NCI-H2196 treated with DMSO at 0.1 percent for 48 hours (cell line): ENCODE results near the gene NUS1.
"Not testable (repeated sequence)": the region's sequence is repeated elsewhere in the genome, so short reads cannot be mapped to it uniquely, and the experiment has no call there.

Experiments
- DNase-seq: peaks from one replicate; lab custom pipeline; 2025; ENCODE audit not compliant: unreplicated experiment; lab: John Stamatoyannopoulos, UW

Gene NUS1

DNA sequence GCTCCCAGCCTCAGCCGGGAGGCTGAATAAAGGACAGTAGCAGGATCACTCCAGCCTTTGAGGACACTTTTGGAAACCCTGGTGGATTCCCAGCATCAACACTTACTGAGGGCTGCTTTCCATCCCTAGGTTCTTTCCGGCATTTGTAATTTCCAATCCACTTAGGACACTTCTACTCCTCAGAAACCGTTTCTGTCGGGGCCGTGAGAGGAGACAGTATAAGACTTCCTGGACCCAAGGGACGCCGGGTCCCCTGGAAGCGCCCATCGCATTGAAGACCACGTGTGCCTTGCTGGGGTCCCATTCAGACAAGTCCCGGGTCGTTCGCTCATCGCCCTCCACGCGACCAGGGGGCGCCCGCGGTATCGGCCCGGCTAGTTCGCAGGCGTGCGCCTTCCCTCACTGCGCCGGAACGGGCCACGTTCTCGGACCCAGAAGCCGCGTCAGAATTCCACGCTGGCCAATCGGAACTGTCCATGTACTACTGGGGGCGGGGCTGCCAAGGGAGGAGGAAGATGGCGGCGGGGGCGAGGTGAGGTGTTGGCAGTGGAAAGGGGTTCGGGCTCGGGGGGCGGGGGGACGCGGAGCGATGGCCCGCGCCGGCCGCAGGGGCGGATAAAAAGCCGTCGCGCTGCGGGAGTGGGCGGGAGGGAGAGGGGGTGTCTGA is at the start of gene NUS1:
NUS1 (plus strand) TSS at position 479 of the 667 bp plus-strand sequence. CDS start 202 bp downstream, outside the sequence.
- DNase-seq: peak; percentile 90

- DNase-seq: no peak
Observed at GRCh38 chr6:117627533-117627932, 47.7 kb upstream of the NUS1 start.

DNA sequence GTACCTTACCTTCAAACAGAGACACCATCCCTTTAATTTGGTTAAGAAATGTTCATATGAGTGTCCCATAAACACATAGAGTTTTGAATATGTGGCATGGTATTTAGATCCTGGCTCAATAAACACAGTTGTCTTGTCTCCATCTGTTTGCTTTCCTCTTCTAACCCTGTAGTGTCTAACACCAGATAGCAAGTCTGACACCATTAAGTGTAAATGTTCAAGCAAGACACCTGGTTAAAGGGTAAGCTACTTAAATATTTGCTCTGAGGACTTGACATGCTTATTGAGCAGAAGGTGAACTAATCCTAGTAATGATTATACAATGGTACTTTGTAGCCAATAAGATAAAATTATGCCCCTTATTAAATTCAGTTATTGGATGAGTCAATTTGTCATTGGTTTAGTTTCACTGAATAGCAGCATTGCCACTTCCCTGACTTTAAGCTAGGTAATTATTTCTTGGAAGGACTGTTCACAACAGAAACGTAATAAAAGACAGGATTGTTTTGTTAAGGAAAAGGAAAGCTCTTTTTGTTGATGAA is 46.1 kb upstream of the NUS1 start:
- DNase-seq: no peak

DNA sequence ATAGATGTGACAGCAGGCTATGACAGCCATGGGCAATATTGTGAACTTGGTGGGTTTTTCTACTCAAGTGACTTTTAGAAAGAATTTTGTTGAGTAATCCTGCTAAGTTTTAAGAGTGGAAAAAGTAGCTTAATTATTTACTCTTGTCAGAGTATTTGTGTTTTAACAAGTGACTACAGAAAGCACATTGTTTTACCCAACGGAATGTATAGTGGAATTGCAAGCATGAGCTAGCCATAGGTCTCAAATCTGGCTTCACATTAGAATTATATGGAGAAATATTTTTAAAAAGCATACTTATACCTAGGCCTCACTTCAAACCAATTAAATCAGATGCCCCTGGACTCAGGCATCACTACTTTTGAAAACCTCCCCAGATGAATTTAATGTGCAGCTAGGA is 37.5 kb upstream of the NUS1 start:
- DNase-seq: no peak

GRCh38 chr6:117642976-117643375 is 32.3 kb upstream of the NUS1 start:
- no peak for DNase-seq

DNA sequence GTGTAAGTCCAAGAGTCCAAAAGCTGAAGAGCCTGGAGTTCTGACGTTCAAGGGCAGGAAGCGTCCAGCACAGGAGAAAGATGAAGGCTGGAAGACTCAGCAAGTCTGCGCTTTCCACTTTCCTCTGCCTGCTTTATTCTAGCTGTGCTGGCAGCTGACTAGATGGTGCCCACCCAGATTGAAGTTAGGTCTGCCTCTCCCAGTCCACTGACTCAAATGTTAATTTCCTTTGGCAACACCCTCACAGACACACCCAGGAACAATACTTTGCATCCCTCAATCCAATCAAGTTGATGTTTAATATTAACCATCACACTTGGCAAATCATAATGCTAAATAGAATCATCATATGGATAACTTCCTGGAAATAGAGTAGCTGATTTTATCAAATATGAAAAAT is 23.3 kb upstream of the NUS1 start:
- not testable (repeated sequence) for DNase-seq

- DNase-seq: no peak
Observed at GRCh38 chr6:117653949-117654348, 21.3 kb upstream of the NUS1 start.

- DNase-seq: no peak
Observed at GRCh38 chr6:117655380-117655779, 19.9 kb upstream of the NUS1 start.

- no peak for DNase-seq
Observed at GRCh38 chr6:117666881-117667280, 8.4 kb upstream of the NUS1 start.

DNA sequence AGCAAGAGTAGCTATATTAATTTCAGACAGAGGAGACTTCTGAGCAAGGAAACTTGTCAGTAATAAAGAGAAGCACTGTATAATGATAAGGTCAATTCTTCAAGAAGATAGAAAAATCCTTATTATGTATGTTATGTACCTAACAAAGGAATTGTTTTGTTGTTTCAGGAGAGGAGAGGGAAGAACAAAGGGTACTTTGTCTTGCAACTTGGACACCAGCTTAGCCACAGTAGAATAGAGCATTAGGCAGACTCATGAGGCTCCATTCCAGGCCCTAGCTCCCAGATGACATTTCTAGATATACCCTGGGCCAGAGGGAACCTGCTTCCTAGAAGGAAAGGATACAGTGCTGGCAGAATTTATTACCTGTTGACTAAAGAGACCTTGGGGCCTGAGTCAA is 6.5 kb upstream of the NUS1 start:
- no peak for DNase-seq

DNA sequence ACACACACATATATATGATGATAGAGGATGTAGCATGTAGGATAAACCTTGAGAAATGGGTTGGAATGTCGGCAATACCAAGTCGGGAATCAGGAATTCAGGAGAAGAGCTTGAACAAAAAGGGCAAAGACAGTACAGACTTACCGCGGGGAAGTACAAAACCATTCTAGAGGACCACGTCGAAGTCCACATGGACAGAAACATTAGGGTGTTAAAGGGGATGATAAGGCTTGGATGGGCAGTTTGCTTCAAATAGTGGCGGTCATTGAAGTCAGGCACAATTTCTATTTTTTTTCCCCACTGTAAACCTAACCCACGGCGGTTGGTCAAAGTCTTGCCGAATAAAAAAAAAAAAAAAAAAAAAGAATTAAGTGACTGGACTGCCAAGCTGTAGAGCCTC is 766 bp upstream of the NUS1 start:
- DNase-seq: no peak

DNA sequence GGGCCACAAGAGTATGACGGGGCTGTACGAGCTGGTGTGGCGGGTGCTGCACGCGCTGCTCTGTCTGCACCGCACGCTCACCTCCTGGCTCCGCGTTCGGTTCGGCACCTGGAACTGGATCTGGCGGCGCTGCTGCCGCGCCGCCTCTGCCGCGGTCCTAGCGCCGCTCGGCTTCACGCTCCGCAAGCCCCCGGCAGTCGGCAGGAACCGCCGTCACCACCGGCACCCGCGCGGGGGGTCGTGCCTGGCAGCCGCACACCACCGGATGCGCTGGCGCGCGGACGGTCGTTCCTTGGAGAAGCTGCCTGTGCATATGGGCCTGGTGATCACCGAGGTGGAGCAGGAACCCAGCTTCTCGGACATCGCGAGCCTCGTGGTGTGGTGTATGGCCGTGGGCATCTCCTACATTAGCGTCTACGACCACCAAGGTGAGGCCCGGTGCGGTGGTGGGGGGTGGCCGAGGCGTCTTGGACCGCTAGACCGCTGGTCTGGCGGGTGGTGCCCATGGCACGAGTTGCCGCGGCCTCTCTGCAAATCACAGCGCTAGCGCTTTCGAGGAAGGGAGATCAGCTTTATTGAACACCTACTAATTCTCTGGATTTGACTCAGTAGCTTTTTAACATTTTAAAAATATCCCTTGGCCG is 511 bp downstream of the NUS1 start:
- not testable (repeated sequence) for DNase-seq

DNA sequence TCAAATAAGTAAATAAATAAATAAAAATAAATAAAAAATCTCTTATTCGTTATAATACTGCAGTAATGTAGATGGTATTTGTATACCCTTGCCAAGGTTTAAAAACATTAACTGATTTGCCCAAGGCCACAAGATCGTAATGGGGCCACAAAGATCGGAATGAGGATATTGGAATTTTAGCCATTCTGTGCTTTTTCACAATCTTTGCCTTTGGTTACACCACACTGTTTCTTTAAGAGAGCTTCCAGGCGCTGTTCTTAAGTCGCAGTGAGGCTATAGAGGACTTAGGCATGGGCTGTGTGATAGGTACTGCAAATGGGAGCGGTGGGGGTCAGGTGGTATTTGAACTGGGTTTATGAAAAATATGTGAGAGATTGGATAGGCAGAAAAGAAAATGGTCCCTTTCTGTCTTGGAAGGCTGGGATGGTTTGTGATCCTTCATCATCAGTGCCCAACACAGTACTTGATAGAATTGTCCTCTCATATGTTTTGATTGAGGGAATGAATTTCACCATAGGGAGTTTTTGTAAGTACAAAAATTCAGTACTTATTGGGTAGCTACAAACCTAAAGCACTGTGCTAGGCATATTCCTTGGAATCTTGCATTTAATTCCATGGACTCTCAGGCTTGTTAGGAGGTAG is 1.4 kb downstream of the NUS1 start:
- DNase-seq: no peak

DNA sequence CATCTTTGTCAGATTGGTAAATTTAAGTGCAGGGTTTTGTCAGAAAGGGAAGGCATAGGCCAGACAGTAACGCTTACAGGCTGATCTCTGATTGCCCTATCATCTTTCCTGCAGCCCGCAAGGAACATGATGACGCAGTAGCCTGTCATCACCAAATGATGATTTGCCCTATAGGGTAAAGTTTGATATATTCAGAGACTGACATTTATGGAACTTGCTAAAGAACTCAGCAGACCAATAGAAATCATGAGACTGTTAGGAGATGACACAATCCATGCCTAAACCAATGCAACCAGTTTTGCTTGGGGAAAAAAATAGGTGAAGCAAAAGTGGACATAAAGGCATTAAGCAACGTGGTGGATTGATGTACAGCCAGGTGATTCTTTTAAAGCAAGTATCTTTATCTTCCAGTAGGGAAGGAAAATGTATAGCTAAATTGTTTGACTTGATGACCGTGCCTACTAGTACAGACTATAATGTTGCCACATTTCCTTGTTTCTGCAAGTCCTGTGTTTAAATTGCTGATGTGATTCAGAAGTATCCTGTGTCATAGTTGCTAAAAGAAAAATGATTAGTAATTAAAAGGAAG is 2.4 kb downstream of the NUS1 start:
- DNase-seq: no peak

DNA sequence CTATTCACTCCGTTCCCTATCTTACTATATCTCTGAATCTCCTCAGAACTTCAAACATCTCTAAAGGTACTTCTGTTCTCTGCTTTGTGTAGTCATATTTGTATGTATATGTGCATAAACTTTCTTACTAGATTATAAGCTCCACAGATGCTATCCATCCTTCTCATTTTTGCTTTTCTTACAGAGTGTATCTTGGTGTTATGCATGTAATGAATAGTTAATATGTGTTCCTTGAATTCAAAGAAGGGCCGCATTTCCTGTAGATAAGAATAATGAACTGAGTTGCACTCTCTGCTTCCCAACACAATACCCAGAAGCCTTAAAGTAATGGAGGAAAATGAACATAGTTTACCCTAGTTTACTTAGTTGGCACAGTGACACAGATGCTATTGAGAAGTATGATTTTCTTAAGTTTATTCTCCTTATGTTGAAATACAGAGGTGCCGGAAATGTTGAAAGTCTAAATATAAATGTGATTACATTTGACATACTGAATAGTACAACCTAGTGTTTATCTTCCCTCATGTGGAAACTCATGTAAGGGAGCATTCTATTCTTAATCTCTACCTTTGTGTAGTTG is 6.0 kb downstream of the NUS1 start:
- DNase-seq: no peak

GRCh38 chr6:117684749-117685148 is 9.5 kb downstream of the NUS1 start:
- DNase-seq: no peak

GRCh38 chr6:117685359-117685758 is 10.1 kb downstream of the NUS1 start:
- no peak for DNase-seq

GRCh38 chr6:117687021-117687648 is 11.9 kb downstream of the NUS1 start:
- DNase-seq: no peak

- not testable (repeated sequence) for DNase-seq
Observed at GRCh38 chr6:117689584-117689983, 14.3 kb downstream of the NUS1 start.

DNA sequence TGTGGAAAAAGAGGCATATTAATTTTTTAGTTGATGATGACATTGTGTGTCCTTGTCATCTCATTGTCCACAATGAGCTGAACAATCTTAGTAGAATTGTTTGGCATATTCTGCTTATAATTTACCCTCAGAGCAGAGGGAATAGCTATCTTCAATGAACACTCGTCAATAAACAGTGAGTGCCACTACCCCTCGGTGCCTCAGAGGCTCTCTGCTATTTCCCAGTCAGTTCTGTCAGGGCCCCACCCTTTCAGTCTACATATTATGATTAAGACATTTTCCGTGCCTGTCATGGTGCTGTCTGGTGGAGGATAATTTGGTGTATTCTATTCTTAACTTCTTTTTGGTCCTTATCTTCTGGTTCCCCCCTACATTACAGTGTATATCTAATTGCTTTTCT is 31.2 kb downstream of the NUS1 start:
- DNase-seq: no peak
